Measurements from ENCODE around the gene NHERF2. TPM values are rescaled to one million over a fixed set of nuclear protein-coding genes. Genes with fewer than 3 reads are reported as not detected.
A peak's percentile ranks its signal among the peaks of the same experiment; 100 is the strongest.

NHERF2 gene
- total and polyA plus RNA-seq, 9 of the 15 experiments (the other 6 are each of a cell fraction or from before 2014, with no cell fraction given), result 0.15 to 42.0 (median 12.5) TPM

GRCh38 chr16:1990351-1991134 is 36.2 kb upstream of the NHERF2 start:
- peak; percentile 33 for ATAC-seq
- no TSS peak for BruUV-seq (replicated peaks)
- peaks cover 30% of the 10 kb centered on the region for H3K79me2 ChIP-seq (ENCODE audit: control insufficient read depth, insufficient read depth, low read length)
- H2AFZ ChIP-seq (ENCODE audit: low read depth, low read length), result peak overlapping the region; percentile 83
- peak overlapping the region; percentile 63 to 87; a peak in 3 of 4 replicates for H3K9ac ChIP-seq (ENCODE audit: insufficient read depth in 1 of 2, low read depth in 2 of 2, low read length in 2 of 2)
- ChIA-PET POLR2A (interaction anchor here (0.7 to 0.8 kb wide), 2 partner anchors 26 to 122 kb away, joined by 3 to 6 read pairs; partner anchors contain the start of gene RPS2), CTCF (ENCODE audit: low intra/inter-chr PET ratio) (no interaction called here)
- no peaks in the 10 kb centered on the region for H3K9me3 ChIP-seq (replicated peaks; ENCODE audit: control insufficient read depth, insufficient read depth, low read depth, low read length)
- DNase-seq (ENCODE audit: extremely low read depth in 1 of 4, low spot score in 3 of 4), result peak in 3 of 4 experiments; percentile 67 to 76 (median 70)
- 53% methylated on average over 32 of the region's 50 CpGs for WGBS (ENCODE audit: insufficient coverage, low coverage, missing lambda C conversion rate)
- peak overlapping the region; percentile 38 for H3K4me3 ChIP-seq
- in situ Hi-C loops (cut with MboI), result no loop called here
- intact Hi-C loops (cut with micrococcal nuclease), result no loop called here
- peaks cover 26% of the 10 kb centered on the region; the same call in 1 of the 3 replicates for H3K36me3 ChIP-seq (ENCODE audit: control insufficient read depth, insufficient read depth, low read length)
- H4K20me1 ChIP-seq (replicated peaks; ENCODE audit: control insufficient read depth, insufficient read depth, low read length), result no peaks in the 10 kb centered on the region; the same call in 1 of the 2 replicates
- no peaks in the 10 kb centered on the region for H3K27me3 ChIP-seq (ENCODE audit: control insufficient read depth in 2 of 2, insufficient read depth in 2 of 2, low read length in 2 of 2)
- H3K4me1 ChIP-seq (replicated peaks in 1 of 2; ENCODE audit: control insufficient read depth in 2 of 2, insufficient read depth in 2 of 2, low read length in 2 of 2), result peaks cover 29 to 68% of the 10 kb centered on the region in 2 experiments
- peak overlapping the region; percentile 72 for H3K4me2 ChIP-seq (ENCODE audit: insufficient read depth, low read length)
- peak overlapping the region; percentile 76 for H3K27ac ChIP-seq (ENCODE audit: extremely low read depth, low read depth, low read length)
- H3K9me1 ChIP-seq (ENCODE audit: control insufficient read depth, insufficient read depth, low read length), result no peaks in the 10 kb centered on the region
- no peak for FAIRE-seq
- TF ChIP-seq TGIF2 (CRISPR knock-in tag; IDR thresholded peaks at IDR 0.05) (0 out of 2 replicates have a peak, but pooled peaks have one; percentile 42), SRSF9 (IDR thresholded peaks at IDR 0.05; ENCODE audit: borderline replicate concordance, low read depth, low read length) (no peak), ZBTB43 (CRISPR knock-in tag; IDR thresholded peaks at IDR 0.05) (no peak), NCOA6 (IDR thresholded peaks at IDR 0.05) (no peak), MNT (conservative IDR thresholded peaks at IDR 0.05) (0 out of 4 replicates have a peak, but pooled peaks of 1 of the 2 experiments have one; percentile 18), MAFK (IDR thresholded peaks at IDR 0.05; ENCODE audit: low read length) (no peak), ELK1 (CRISPR knock-in tag; IDR thresholded peaks at IDR 0.05) (no peak), ZBTB7A (IDR thresholded peaks at IDR 0.05; ENCODE audit: borderline replicate concordance, control insufficient read depth, low read depth, low read length) (peak; percentile 91; the same call in 1 of the 2 replicates), RBFOX2 (IDR thresholded peaks at IDR 0.05; ENCODE audit: low read depth, low read length) (peak; percentile 35; the same call in 1 of the 2 replicates), BRF2 (IDR thresholded peaks at IDR 0.05; ENCODE audit: borderline replicate concordance, insufficient read depth, insufficient read length) (no peak), GABPB1 (CRISPR knock-in tag; IDR thresholded peaks at IDR 0.05) (peak; percentile 60), JUN (IDR thresholded peaks at IDR 0.05; ENCODE audit: borderline replicate concordance, low read depth, low read length) (peak; percentile 77), JUN (CRISPR knock-in tag; IDR thresholded peaks at IDR 0.05; ENCODE audit: borderline replicate concordance) (0 out of 2 replicates have a peak, but pooled peaks have one; percentile 77), ZNF24 (IDR thresholded peaks at IDR 0.05) (no peak), NCOR1 (IDR thresholded peaks at IDR 0.05) (no peak), ZNF197 (CRISPR knock-in tag; IDR thresholded peaks at IDR 0.05; ENCODE audit: low read depth) (no peak)

Measured in K562 (cell line).